HepG2 (cell line): ENCODE data around the gene SPATA33. TPM values are rescaled to one million over a fixed set of nuclear protein-coding genes. Genes with fewer than 3 reads are reported as not detected.
A peak's percentile ranks its signal among the peaks of the same experiment; 100 is the strongest.

ENCODE experiments used
- KIAA2018 ChIP-seq: sonication (generic); formaldehyde crosslinking; IDR thresholded peaks from 2 replicates; pipeline ENCODE4 v1.5.0; 2020; ENCODE audit warnings: mild to moderate bottlenecking, missing genetic modification reagents, borderline replicate concordance
- KMT2A ChIP-seq: sonication (generic); formaldehyde crosslinking; IDR thresholded peaks from 2 replicates; pipeline ENCODE4 v1.4.0; 2020; ENCODE audit warnings: missing genetic modification reagents
- NPAS2 ChIP-seq: sonication (generic); formaldehyde crosslinking; IDR thresholded peaks from 2 replicates; pipeline ENCODE4 v1.8.0; 2022; ENCODE audit warnings: mild to moderate bottlenecking, missing genetic modification reagents, borderline replicate concordance
- PHF21A ChIP-seq: sonication (generic); formaldehyde crosslinking; IDR thresholded peaks from 2 replicates; pipeline ENCODE4 v1.5.0; 2020; ENCODE audit warnings: mild to moderate bottlenecking, missing genetic modification reagents
- PREB ChIP-seq: sonication (generic); formaldehyde crosslinking; IDR thresholded peaks from 2 replicates; pipeline ENCODE4 v1.4.0; 2020; ENCODE audit warnings: missing genetic modification reagents
- RAD21 ChIP-seq: fragments of 450-650 bp; formaldehyde crosslinking; IDR thresholded peaks from 2 replicates; pipeline ENCODE4 v1.5.0; 2020; ENCODE audit warnings: mild to moderate bottlenecking
- RNF2 ChIP-seq: fragments of 450-650 bp; conservative IDR thresholded peaks from 2 replicates; pipeline ENCODE4 v1.6.1; 2016; ENCODE audit warnings: low read depth
- TCF12 ChIP-seq, 2 experiments: fragments of 450-650 bp in 1 of 2; sonication (generic) in 1 of 2; formaldehyde crosslinking in 1 of 2; IDR thresholded peaks; 2 replicates each; pipeline versions ENCODE4 v1.6.1 to v1.8.0; 2017 to 2022; ENCODE audit warnings: antibody characterized with exemption in 1 of 2, mild to moderate bottlenecking in 1 of 2, missing genetic modification reagents in 1 of 2, moderate library complexity in 1 of 2
- ZSCAN30 ChIP-seq: sonication (generic); formaldehyde crosslinking; IDR thresholded peaks from 2 replicates; pipeline ENCODE4 v1.5.0; 2020; ENCODE audit warnings: mild to moderate bottlenecking, missing genetic modification reagents
- polyA plus RNA-seq, 8 experiments: library from polyadenylated mRNA; depleted of rRNA in 3 of 8; stranded (reverse) in 7 of 8; unstranded in 1 of 8; fragments of >200 nt; fragmentation: Illumina TruSeq in 4 of 8; extraction: Trizol in 4 of 8; gene quantifications; 2 replicates each; pipeline versions ENCODE4 v1.2.1 to v1.2.3, GENCODE V29; 2011 to 2016; ENCODE audit warnings: low read depth in 4 of 8, missing spikeins in 1 of 8, mixed read lengths in 1 of 8; ENCODE audit not compliant: insufficient read depth in 1 of 8
- total RNA-seq, 5 experiments: library from RNA; depleted of rRNA; stranded (reverse); fragments of >200 nt; fragmentation: Illumina TruSeq; extraction: Trizol; gene quantifications; 2 replicates each; pipeline ENCODE4 v1.2.3, GENCODE V29; 2016; ENCODE audit warnings: low read depth in 1 of 5
- TF ChIP-seq, protein P1 (sequence below): sonication (generic); formaldehyde crosslinking; IDR thresholded peaks from 2 replicates; pipeline ENCODE4 v1.9.0; 2022; ENCODE audit warnings: missing genetic modification reagents, mild to moderate bottlenecking, borderline replicate concordance
- TF ChIP-seq, protein P2 (sequence below): sonication (generic); formaldehyde crosslinking; IDR thresholded peaks from 2 replicates; pipeline ENCODE4 v1.4.0; 2020; ENCODE audit warnings: mild to moderate bottlenecking, missing genetic modification reagents
- TF ChIP-seq, protein P3 (sequence below): sonication (generic); formaldehyde crosslinking; IDR thresholded peaks from 2 replicates; pipeline ENCODE4 v1.9.0; 2021; ENCODE audit warnings: missing genetic modification reagents, mild to moderate bottlenecking, borderline replicate concordance

Gene SPATA33
- total and polyA plus RNA-seq, 2 of the 13 experiments (the other 11 are each of a cell fraction or from before 2014, with no cell fraction given), result 5.7 to 11.0 TPM

GRCh38 chr16:89700649-89701424 is 43.2 kb downstream of the SPATA33 start (continued):
- TF ChIP-seq, protein P1, sequence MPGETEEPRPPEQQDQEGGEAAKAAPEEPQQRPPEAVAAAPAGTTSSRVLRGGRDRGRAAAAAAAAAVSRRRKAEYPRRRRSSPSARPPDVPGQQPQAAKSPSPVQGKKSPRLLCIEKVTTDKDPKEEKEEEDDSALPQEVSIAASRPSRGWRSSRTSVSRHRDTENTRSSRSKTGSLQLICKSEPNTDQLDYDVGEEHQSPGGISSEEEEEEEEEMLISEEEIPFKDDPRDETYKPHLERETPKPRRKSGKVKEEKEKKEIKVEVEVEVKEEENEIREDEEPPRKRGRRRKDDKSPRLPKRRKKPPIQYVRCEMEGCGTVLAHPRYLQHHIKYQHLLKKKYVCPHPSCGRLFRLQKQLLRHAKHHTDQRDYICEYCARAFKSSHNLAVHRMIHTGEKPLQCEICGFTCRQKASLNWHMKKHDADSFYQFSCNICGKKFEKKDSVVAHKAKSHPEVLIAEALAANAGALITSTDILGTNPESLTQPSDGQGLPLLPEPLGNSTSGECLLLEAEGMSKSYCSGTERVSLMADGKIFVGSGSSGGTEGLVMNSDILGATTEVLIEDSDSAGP, result peak; percentile 79
- TF ChIP-seq KIAA2018 (CRISPR knock-in tag), result 0 out of 2 replicates have a peak, but pooled peaks have one; percentile 13
- TF ChIP-seq RNF2, result peak; percentile 94; the same call in 1 of the 2 replicates
- TF ChIP-seq TCF12 (IDR thresholded peaks at IDR 0.05), result no peak
- peak; percentile 48 for TF ChIP-seq TCF12 (CRISPR knock-in tag; IDR thresholded peaks at IDR 0.05)
- TF ChIP-seq, protein P2, sequence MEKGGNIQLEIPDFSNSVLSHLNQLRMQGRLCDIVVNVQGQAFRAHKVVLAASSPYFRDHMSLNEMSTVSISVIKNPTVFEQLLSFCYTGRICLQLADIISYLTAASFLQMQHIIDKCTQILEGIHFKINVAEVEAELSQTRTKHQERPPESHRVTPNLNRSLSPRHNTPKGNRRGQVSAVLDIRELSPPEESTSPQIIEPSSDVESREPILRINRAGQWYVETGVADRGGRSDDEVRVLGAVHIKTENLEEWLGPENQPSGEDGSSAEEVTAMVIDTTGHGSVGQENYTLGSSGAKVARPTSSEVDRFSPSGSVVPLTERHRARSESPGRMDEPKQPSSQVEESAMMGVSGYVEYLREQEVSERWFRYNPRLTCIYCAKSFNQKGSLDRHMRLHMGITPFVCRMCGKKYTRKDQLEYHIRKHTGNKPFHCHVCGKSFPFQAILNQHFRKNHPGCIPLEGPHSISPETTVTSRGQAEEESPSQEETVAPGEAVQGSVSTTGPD, result no peak
- TF ChIP-seq PHF21A (CRISPR knock-in tag), result peak; percentile 37; the same call in 1 of the 2 replicates
- TF ChIP-seq RAD21 (CRISPR knock-in tag), result peak; percentile 90
- TF ChIP-seq PREB, result no peak
- TF ChIP-seq, protein P3, sequence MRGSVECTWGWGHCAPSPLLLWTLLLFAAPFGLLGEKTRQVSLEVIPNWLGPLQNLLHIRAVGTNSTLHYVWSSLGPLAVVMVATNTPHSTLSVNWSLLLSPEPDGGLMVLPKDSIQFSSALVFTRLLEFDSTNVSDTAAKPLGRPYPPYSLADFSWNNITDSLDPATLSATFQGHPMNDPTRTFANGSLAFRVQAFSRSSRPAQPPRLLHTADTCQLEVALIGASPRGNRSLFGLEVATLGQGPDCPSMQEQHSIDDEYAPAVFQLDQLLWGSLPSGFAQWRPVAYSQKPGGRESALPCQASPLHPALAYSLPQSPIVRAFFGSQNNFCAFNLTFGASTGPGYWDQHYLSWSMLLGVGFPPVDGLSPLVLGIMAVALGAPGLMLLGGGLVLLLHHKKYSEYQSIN (CRISPR knock-in tag), result no peak
- no peak for TF ChIP-seq NPAS2 (CRISPR knock-in tag)
- peak; percentile 55 for TF ChIP-seq KMT2A (CRISPR knock-in tag)
- TF ChIP-seq ZSCAN30, result no peak
